Amygdala (tissue), 56 donors: ENCODE results near the gene RPS15.

Experiments
- DNase-seq, 56 donors: peaks; one replicate each; lab custom pipeline; 2025; lab: John Stamatoyannopoulos, UW

RPS15 gene

GRCh38 chr19:1449467-1450442 lies 11.6 kb downstream of the RPS15 start, which contains the start of gene APC2:
Gene APC2 (plus strand): TSS chr19:1450121. CDS start chr19:1453002, 2,881 bp downstream.
- DNase-seq = peak in 55 of 56 donors; percentile 39 to 91 (median 80)

- DNase-seq = peak in 31 of 56 donors; percentile 19 to 77 (median 50)
Measured at GRCh38 chr19:1450735-1451731, 12.8 kb downstream of the RPS15 start.

DNA sequence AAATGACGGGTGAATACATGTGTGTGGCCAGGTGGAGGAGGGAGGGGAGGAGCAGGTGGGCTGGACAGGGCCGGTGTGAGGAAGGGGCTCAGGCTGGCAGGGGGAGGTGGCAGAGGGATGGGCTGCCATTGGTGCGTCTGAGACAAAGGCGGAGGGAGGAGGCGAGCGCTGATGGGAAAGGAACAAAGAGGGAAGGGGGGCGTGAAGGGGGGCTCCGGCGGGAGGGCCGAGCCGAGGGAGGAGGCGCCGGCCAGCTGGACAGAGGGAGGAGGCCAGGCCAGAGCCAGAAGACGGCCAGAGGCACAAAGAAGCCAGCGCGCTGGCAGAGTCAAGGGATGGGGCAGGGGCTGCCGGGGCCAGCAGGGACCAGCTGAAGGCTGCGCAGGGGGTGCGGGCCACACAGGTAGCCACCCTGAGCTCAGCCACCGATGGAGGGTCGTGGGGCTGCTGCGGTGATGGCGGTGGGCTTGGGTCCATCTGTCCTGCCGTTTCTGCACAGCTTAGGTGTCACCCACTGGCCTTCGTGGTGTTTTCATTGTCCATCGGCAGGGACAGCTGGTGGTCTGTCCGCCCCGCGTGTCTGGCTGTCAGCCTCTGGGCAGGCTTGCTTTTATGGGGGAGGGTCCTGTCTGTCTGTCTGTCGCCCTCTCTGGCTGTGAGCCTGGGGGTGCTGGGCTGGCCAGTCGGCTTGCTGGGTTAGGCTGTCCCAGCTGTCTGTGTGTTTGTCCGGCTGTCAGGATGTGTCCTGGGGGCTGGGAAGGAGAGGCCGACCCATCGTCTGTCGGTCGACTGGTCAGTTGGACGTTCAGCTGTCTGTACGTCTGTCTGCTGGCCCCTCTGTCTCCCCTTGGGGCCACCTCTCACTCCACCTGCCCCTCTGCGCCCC lies 14.0 kb downstream of the RPS15 start:
- peak in 53 of 56 donors; percentile 22 to 88 (median 69) for DNase-seq

DNA sequence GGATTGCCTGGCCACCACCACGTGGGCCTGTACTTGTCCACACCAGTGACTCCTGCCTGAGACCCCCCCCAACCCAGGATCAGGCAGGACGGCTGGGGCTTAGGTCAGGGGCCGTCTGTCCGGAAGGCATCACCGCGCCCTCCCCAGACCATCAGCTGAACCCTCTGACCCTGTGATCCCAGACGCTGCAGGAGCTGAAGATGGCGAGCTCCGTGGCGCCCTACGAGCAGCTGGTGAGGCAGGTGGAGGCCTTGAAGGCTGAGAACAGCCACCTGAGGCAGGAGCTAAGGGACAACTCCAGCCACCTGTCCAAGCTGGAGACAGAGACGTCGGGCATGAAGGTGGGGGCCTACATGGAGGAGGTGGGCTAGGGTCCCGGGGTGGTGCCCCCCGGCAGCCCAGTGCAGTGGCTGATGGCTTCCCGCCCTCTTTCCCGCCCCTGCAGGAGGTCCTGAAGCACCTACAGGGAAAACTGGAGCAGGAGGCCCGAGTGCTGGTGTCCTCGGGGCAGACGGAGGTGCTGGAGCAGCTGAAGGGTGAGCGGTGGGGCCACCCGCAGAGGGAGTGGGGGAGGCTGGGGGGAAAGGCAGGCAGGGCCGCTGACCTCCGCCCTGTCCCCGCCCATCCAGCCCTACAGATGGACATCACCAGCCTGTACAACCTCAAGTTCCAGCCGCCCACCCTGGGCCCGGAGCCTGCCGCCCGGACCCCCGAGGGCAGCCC lies 14.8 kb downstream of the RPS15 start:
- DNase-seq = peak in 4 of 56 donors; percentile 27 to 57 (median 45)

DNA sequence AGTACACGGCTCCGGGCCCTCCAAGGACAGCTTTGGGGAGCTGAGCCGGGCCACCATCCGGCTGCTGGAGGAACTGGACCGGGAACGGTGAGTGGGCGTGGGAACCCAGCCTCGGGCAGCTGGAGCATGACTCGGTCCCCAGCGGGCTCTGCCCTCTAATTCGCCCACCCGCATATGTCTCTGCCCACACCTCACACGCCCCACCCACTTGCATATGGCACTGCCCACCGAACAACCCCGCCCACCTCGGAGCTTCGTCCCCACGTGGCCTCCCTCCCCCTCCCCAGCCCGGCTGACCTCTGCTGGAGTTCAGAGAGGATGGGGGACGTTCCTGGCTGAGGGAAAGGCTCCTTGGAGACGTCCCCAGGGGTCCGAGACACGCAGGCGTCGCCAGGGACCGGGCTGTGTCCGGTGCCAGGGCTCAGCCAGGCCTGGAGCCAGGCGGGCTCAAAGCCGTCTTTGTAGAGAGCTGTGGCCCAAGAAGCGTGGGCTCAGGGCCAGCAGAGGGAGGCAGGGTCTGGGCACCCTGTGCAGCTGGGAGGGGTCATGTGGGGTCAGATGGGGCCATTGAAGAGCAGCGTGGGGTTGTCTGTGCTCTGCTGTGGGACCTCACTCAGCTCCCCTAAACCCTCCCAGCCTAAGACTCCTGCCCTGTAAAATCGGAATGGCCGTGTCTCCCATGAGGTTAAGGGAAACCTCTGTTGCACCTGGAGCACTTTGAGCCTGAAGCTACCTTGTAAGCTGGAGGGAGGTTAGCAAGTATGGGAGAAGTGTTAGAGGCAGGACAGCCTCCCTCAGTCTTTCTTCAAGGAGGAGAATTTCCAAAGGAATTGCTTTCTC lies 15.5 kb downstream of the RPS15 start:
- DNase-seq = peak; percentile 58 to 99 (median 93)

DNA sequence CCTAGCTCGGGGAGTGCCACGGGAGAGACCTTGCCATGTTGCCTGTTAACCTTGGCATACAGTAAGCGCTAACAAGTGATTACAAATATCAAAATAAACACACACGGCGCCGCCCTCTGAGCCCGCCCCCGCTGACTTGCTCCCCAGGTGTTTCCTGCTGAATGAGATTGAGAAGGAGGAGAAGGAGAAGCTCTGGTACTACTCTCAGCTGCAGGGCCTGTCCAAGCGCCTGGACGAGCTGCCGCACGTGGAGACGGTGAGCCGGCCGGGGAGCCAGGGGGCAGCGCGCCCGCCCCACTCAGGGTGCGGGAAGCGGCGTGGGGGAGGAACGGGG lies 16.8 kb downstream of the RPS15 start:
- DNase-seq = no peak

GRCh38 chr19:1455336-1456120 lies 17.3 kb downstream of the RPS15 start:
- peak in 14 of 56 donors; percentile 9 to 85 (median 30) for DNase-seq

GRCh38 chr19:1456121-1456900 lies 18.1 kb downstream of the RPS15 start:
- DNase-seq = no peak

DNA sequence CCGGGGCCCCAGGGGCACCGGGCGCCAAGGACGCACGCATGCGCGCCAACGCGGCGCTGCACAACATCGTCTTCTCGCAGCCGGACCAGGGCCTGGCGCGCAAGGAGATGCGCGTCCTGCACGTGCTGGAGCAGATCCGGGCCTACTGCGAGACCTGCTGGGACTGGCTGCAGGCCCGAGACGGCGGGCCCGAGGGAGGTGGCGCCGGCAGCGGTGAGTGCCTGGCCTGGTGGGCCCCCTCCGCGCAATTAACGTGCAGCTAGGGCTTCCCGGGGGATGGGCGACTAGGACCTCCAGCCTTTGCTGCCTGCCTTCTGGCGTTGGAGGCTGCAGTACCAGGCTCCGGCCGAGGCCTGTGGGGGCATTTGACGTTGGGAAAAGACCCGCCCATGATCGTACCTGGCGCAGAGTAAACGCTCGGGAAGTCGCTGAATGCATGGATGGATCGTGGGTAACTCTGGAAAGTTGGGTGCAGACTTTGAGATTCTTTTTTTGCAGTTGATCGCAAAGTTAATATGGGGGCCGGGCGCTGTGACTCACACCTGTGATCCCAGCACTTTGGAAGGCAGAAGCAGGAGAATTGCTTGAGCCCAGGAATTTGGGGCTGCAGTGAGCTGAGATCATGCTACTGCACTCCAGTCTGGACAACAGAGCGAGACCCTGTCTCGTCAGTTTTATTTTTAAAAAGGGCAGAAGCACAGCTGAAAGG lies 19.0 kb downstream of the RPS15 start:
- DNase-seq = no peak

DNA sequence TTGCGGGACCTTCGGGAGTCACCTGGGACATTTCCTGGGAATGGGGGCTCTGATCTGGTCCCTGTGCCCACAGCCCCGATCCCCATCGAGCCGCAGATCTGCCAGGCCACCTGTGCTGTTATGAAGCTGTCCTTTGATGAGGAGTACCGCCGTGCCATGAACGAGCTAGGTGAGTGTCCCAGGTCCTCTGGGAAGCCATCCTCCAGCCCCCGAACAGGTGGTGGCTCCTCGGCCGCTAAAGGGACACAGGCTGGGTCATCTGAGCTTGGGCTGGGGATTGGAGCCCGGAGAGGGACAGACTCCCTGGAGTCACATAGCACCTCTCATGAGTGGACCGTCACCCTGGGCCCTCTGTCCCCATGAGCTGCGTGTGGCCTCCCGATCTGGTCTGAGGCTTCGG lies 19.7 kb downstream of the RPS15 start:
- DNase-seq = no peak

DNA sequence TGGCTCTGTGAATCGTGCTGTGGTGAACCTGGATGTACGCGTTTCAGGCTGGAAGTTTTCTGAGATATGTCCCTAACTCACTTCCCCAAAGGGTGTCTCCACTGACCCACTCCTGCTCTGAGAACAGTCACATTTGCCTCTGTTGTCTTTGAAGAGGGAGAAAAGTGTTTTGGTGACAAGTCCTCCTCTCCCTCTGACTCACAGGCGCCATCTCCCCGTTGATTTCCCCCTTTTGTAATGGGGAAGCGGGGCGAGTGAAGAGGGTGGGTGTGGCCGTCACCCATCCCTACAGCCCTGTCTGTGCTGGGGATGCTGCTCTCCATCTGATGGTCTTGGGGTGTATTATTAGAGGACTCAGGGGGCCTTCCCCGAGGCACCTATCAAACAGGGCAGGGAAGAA lies 21.3 kb downstream of the RPS15 start:
- no peak for DNase-seq

GRCh38 chr19:1460033-1460995 lies 22.1 kb downstream of the RPS15 start:
- DNase-seq = no peak

GRCh38 chr19:1461862-1462261 lies 23.7 kb downstream of the RPS15 start:
- no peak for DNase-seq

GRCh38 chr19:1465191-1466016 lies 27.2 kb downstream of the RPS15 start:
- DNase-seq = peak in 6 of 56 donors; percentile 25 to 43 (median 32)
